ENCODE measurements around the gene ATF7IP2.

The ATF7IP2 gene

GRCh38 chr16:10518479-10519041 is 132.7 kb downstream of the ATF7IP2 start:
- DNase-seq, result no peak

- no peak for DNase-seq
Observed at GRCh38 chr16:10519297-10519696, 133.4 kb downstream of the ATF7IP2 start.

- DNase-seq, result no peak
Observed at GRCh38 chr16:10519929-10520868, 134.3 kb downstream of the ATF7IP2 start.

- DNase-seq, result no peak
Observed at GRCh38 chr16:10520869-10521578, 135.2 kb downstream of the ATF7IP2 start.

- DNase-seq, result no peak
Observed at GRCh38 chr16:10521681-10522274, 135.9 kb downstream of the ATF7IP2 start.

GRCh38 chr16:10522966-10523365 is 137.1 kb downstream of the ATF7IP2 start:
- no peak for DNase-seq

- DNase-seq, result no peak
Observed at GRCh38 chr16:10525214-10525825, 139.5 kb downstream of the ATF7IP2 start.

- no peak for DNase-seq
Observed at GRCh38 chr16:10526962-10527361, 141.1 kb downstream of the ATF7IP2 start.

- DNase-seq, result no peak
Observed at GRCh38 chr16:10528635-10529034, 142.8 kb downstream of the ATF7IP2 start.

GRCh38 chr16:10529895-10530669 is 144.2 kb downstream of the ATF7IP2 start:
- no peak for DNase-seq

GRCh38 chr16:10530685-10531084 is 144.8 kb downstream of the ATF7IP2 start:
- no peak for DNase-seq

GRCh38 chr16:10531582-10531981 is 145.7 kb downstream of the ATF7IP2 start:
- no peak for DNase-seq
